OCI-LY1 (cell line): ENCODE measurements around the gene PARD3.

Experiments
- CTCF ChIP-seq: fragments of 200-600 bp; sonication (generic), shearing (Covaris generic); IDR thresholded peaks from 2 replicates; pipeline ENCODE4 v1.5.1; 2017; ENCODE audit warnings: mild to moderate bottlenecking, antibody characterized with exemption, low read length, moderate library complexity, mixed read lengths
- EZH2 ChIP-seq: fragments of 200-600 bp; sonication (generic), shearing (Covaris generic); IDR thresholded peaks from 2 replicates; pipeline ENCODE4 v1.8.0; 2017; ENCODE audit warnings: borderline replicate concordance, mixed run types, mild to moderate bottlenecking, antibody characterized with exemption, low read length, moderate library complexity, mixed read lengths

GRCh38 chr10:34364253-34365037 lies 450.7 kb downstream of the PARD3 start:
- no peak for TF ChIP-seq CTCF
- TF ChIP-seq EZH2 = no peak
